NCI-H345 (cell line): ENCODE data around the gene TACR2.

ENCODE experiments used
- DNase-seq: peaks from one replicate; lab custom pipeline; 2025; lab: John Stamatoyannopoulos, UW

TACR2 gene

DNA sequence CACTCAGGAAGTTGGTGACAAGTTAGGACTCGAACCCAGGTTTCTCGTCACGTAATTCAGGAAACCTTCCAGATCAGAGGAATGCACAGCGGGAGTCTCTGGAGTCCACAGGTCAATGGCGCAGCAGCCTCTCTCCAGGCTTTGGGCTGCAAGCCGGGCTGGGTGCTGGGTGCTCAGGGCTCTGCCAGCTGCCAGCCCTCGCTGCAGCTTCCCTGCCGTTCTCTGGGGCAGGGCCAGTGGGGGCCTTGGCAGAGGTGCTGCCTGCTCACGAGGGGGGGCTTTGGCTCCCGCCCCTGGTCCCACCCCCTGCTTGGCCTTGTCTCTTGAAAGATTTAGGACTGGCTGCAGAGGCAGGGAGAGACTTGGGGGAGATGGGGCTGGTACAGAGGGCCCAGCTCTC lies at the start of gene TACR2:
Gene TACR2 (minus strand): TSS at position 224 of the 400 bp plus-strand sequence. CDS start 595 bp downstream, outside the sequence.
- DNase-seq: no peak

DNA sequence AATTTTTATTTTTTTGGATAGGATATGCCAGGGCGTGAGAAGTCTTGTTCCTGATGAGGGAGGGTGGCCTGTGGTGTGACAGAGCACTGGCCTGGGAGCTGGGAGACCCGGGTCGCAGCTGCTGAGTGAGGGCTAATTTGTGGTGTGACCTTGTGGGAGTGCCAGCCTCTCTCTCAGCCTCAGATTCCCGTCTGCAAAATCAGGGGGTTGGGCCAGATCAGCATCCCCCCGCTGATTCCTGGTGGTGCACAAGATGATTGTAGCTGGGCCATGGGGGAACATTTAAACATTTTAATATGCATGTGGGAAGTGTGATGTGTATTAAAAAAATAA lies 49.4 kb upstream of the TACR2 start:
- DNase-seq: no peak

DNA sequence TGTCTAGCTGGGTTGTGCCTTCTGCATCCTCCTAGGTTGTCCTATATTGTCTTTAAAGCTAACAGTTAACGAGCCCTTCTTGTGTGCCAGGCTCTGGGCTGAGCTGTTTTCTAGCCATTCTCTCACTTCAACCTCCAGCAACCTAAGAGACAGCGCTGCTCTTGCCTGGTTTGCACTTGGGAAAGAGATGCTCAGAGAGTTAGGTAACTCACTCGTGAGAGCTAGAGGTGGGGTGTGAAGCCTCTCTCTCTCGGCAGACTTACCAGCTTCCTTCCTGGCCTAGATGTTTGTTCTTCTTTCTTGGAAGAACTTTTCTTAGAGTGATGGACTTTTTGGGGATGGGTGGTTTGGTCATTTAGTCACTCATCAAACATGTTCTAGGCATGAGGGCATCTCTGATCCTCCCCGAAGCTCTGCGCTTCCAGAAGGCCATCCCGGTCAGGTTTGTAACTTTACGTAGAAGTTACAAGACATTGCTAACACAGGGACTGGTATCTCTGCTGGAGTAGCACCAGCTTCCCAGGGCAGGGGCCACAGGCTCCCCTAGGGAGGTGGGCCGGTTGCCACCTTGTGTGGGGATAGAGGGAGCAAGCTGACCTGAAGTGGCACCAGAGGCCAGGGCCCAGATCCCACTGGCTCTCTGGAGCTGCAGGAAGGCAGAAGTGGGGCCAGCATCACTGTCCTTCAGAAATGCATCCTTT lies 48.9 kb upstream of the TACR2 start:
- no peak for DNase-seq

DNA sequence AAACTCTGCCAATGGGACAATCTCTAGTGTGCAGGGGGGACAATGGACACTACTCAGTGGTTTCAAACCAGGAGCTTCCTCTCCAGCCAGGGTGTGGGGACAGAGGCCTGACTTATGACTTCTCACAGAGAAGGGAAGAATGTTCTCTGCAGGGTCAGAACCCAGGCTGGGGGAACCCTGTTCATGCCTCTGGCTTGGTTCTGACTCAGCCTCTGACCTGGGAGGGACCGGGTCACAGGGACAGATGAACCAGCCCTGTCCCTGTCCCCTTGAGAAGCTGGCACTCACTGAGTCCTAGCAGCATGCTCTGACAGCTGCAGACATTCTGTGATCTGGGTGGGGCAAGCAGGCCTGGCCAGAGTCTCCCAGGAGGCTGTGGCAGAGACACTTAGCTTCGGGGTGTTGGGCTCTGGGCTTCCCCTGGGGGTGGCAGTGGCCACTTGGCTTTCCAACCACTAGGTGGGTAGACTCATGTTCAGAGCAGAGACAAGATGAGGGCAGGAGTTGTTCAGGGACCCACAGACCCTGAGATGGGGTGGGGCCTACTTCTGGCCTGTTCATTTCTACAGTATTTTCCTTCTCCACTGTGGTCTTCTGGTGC lies 48.2 kb upstream of the TACR2 start:
- DNase-seq: no peak

DNA sequence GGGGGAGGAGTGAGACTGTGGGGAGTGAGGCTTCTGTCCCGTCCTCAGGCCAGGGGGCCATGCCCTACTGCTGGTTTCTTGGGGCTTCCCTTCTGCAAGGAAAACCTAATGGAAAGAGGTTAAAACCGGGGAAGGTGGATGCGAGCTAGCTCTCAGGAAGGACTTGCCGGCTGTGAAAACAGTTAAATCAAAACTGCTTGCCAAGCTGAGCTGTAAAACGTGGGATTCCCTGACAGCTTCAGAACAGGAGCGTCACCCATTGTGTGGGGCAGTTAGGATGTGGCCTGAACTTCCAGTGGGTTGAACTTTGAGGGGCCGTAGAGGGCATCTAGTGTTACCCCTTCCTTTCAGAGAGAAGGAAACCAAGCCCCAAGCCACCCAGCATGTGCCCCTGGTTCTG lies 47.7 kb upstream of the TACR2 start:
- DNase-seq: no peak

DNA sequence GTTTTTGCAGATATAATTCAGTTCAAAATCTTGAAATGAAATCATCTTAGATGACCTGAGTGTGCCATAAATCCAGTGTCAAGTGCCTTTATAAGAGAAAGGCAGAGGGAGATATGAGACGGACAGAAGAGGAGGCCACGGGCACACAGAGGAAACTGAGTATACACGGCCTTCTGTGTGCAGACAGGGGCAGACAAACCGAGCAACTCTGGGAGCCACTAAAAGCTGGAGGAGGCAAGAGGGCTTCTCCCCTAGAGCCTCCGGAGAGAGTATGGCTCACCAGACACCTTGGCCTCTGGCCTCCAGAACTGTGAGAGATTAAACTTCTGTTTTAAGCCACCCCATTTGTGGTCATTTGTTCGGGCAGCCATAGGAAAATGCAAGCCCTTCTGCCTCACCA lies 47.2 kb upstream of the TACR2 start:
- no peak for DNase-seq

DNA sequence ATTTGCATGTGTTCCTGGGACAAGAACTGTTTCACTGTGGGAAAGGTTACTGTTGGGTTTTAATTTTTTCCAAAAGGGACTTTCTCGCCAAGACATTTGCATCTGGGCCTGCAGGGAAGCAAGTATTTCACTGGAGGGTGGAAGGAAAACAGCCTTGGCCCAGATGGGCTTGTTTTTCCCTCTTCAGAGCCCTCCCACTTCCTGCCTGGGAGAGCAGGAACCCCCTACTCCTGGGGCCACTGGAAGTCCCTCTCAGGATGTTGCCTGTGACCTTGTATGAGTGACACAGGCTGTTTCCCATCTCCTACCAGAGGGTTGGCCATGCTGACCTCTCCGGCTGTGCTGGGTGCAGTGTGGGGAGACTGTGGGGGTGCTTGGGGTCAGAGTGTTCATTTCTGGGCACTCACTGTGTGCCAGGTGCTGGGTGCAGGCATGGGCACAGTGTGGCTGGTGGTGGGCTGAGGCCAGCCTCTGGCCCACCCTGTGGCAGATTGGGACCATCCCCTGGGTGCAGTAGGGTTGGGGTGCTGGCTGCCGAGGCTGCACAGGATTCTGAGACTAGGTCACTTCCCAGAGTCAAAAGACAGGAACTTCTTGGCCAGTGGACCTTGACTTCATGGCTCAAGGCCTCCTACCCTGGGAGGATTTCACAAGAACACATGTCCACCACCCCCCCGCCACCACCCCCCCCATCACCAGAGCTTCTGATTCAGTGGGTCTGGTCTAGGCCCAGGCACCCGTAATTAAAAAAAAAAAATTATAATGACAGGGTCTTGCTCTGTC lies 44.7 kb upstream of the TACR2 start:
- DNase-seq: no peak

DNA sequence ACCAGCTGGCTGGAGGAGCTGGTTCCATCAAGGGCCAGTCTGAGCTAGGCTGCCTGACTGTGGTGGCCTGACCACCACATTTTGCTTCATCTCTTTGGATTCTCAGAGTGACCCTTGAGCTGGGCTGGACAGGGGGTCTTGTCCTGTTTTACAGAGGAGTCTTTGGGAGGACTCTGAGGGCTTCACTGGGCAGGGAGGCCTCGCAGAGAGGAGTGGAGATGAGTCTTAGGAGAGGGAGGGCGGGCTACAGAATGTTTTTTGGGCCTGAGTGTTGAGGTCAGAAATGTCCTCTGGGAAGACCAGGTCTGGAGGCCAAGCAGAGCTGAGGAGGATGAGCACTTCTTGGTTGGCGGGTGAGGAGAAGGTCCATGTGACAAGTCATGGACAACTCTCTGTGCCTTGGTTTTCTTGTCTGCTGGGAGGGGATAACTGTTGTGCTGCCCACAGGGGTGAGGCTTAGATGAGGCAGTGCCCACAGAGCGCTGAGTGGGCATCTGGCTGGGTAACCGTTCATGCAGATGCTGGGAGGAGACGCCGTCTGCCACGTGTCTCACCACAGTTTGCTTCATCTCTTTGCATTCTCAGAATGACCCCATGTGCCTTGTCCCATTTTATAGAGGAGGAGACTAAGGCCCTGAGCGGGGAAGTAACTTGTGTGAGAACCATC lies 44.0 kb upstream of the TACR2 start:
- no peak for DNase-seq

DNA sequence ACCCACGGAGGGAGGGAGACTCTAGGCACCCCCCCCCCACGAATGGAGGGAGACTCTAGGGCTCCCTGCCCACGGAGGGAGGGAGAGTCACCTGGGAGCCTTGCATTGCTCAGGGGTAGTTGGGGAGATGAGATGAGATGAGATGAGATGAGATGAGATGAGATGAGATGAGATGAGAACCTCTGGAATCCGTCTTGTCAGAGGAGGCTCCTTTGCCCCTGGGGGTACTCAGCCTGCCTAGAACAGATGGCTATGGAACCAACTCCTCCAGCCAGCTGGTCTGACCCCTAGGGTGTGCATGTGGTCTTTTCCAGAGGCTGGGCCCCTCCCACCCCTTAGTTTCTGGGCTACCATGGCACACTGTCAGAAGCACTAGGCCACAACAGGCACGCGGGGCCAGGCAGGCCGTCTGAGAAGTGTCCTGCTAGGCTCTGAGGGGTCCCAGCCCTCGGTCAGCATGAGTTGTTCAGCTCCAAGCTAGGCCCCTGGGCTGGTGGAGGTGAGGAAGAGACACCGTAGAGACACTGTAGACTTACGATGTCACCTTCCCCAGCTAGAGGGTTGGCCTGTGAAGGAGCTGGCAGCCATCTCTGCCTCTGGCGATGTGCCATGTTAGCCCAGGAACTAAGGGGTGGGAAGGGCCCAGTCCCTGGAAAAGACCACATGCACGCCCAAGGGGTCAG lies 43.3 kb upstream of the TACR2 start:
- DNase-seq: no peak

DNA sequence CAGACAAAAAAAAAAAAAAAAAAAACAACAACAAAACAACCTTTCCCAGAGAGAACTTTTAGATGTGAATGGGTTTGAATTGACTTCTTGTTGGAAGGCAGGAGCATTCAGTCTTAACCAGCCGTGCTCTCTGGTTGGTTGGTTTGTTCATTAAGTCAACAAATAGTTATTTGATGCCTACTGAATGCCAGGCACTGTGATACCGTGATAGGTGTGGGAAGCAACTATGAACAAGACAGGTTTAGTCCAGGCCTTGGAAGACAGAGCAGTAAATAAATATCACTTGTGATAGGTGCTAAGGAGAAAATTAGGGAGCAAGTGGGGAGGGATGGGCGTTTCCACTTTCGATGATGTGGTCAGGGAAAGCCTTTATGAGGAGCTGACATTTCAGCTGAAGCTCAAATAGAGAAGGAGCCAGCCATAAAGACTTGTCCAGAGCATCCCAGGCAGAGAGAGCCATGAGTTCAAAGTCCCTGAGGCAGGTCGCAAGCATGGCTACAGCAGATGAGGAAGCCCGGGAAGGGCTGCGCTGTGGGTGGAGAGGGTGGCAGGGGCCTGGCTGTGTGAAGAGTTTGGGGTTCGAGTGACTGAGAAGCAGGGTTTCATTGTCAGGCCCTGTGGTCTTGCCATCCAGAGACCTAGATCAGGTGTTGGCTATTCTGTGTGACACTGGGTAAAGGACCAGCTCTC lies 42.5 kb upstream of the TACR2 start:
- DNase-seq: no peak

DNA sequence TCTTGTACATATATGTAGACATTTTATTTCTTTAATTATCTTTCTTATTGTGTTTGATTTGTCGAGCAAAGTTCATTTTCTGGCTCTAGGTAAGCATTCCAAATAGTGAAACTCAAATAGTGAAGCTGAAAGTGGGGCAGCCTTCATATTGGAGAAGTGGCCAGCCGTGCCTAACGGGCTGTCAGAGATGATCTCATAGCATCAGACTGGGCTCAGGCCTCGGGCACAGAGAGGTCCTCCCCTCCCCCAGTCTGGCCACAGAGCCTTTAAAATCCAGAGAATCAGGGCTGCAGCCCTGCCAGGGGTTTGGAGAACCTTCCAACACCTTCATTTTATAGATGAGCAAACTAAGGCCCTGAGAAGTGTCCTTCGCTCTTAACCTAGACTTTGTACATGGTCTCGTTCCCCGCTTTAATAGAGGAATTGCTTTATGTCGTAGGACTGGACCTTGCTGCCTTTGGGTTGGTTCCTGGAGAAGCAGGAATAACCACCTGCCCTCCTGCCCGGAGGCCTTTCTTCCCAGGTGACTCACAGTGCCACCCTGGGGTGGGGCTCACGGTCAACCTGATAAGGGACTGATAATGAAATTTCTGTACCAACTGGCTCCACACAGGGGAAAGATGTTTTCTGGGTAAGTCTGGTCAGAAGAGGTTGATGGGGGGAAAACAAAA lies 41.8 kb upstream of the TACR2 start:
- DNase-seq: no peak

DNA sequence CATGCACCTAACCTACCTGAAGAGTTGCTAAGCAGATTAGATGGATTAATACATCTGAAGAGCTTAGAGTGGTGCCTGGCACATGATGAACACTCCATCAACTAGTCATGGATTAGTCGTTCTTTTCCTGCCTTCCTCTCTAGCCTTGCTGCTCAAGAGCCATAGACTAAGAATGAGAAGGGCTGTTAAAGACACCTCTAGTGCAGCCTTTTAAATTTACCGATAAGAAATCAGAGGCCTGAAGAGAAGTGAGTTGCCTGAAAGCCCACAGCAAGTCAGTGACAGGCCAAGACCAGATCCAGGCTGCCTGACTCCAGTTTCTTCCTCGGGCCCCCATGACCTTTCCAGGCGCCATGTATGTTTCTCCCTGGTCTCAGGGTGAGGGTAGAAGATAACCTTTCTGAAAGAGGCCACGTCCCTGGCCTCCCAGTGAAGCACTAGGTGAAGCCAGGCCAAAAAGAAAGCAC lies 41.1 kb upstream of the TACR2 start:
- DNase-seq: no peak

DNA sequence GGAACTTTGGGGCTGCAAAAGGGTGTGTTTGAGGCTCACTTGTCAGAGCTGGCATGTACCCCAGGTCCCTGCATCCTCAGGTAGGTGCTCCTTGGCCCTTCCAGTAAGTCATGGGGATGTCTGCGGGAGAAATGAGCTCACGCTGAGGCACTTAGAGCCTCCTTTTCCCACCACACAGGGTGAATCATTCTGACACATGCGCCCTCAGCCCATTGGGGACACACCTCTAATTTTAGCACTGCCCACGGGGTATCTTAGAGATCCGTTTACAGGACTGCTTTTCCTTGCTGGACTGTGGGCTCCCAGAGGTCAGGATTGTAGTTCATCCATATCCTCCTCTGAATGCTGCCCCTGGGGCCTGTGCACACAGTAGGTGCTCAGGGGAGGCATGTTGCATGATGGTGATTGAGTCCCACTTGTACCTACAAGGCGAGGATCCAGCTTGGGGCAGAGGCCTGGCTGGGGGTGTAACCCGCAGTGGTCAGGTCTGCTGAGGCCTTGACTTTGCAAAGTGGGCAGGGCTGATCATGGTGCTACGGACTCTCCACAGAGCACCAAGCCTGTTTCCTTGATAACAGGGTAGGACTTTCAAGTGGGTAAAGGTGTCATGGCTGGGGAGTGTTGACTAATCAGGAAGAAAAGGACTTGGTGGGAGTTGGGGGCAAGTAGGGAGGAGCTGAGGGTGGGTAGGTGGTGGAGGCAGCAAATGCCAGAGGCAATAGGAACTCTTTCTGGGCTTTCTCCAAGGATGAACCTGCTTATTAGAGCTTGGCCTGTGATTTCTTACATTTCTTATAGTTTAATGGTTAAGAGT lies 40.4 kb upstream of the TACR2 start:
- no peak for DNase-seq

DNA sequence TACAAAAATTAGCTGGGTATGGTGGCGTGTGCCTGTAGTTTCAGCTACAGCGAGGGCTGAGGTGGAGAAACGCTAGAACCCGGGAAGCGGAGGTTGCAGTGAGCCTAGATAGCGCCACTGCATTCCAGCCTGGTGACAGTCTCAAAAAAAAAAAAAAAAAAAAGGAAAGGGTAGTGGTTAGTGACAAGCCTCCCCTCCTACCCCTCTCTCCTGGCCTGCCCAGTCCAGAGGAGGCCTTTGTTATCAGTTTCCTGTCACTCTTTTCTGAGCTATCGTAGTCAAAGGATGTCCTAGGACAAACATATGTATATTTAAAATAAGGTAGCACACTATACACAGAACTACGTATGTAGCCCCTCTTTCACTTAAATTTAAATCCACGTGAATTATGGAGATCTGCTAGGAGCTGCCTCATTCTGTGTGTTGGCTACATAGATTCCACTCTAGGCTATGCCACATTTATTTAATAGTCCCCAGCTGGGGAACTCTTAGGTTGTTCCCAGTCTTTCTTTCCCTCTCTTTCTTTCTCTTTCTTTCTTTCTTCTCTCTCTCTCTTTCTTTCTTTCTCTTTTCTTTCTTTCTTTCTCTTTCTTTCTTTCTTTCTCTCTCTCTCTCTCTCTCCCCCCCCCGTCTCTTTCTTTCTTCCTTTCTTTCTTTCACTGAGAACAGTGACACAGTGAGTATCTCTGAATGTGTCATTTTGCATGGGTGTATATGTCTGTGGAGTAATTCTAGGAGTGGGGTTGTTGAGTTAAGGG lies 38.5 kb upstream of the TACR2 start:
- DNase-seq: no peak

DNA sequence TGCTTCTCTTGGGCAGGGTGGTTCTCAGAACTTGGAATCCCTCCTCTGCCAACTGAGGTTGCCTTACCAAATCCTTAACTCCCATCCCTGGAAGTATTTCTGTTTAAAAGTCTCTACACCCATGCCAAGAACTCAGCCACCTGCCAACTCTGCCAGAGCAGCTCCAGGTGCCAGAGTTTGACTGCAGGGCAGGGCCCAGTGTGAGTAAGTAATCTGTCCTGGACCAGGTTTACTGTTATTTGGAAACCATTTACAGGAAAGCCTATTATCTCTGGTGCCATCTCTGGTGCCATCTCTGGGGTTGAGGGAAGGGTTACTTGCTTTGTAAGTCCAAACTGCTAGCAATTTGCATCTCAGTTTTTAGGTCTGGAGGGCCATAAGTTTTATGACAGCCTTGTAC lies 37.1 kb upstream of the TACR2 start:
- no peak for DNase-seq

DNA sequence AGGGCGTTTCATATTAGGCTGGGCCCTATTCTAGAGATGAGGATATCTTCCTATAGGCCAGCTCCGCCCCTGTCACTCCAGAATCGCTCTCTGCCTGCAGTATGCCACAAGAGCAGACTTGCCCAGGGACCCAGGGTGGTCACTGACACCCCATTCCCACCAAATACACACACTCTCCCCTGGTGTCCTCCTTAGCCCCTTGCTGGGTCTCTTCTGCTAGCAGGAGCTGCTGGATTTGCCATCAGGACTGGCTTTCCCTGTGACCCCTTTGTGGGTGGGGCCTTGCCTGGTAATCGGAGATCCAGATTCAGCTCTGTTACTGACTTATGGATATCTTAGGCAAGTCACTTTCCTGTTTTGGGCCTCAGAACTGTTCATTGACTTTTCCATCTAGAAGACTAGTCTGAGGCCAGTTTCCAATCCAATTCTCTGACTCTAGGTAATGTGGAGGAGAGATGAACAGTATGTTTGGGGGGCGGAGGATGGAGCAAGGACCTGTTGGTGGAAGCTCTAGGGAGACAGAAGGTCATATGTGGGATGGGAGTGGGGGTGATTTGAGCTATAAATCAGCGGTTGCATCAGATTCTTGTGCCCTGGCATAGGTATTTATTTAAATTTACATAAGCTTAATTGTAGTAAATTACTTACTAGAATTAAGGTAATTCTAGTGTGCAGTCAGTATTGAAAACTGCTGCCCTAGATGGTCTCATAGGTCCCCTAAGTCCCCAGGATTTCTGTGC lies 36.1 kb upstream of the TACR2 start:
- DNase-seq: no peak

DNA sequence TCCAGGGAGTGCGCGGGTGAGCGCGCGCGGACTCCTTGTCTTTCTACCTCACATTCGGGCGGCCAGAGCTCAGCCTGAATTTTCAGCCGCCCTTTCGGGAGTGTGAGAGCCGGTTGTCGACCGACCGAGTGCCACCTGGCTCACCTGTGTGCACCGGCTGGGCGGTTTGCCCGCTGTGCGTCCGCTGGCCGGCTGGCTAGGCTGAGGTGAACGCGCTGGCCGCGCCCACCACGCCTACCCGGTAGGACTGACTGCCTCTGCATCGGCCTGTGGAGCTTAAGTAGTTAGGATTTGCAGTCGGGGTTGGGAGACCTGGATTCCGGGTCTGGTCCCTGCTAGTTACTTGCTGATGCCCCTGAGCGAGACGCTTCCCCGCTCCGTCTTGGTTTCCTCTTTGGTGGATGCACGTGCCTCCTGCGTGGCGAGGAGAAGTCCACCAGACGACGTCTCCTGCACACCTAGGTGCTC lies 35.1 kb upstream of the TACR2 start:
- DNase-seq: peak; percentile 46

DNA sequence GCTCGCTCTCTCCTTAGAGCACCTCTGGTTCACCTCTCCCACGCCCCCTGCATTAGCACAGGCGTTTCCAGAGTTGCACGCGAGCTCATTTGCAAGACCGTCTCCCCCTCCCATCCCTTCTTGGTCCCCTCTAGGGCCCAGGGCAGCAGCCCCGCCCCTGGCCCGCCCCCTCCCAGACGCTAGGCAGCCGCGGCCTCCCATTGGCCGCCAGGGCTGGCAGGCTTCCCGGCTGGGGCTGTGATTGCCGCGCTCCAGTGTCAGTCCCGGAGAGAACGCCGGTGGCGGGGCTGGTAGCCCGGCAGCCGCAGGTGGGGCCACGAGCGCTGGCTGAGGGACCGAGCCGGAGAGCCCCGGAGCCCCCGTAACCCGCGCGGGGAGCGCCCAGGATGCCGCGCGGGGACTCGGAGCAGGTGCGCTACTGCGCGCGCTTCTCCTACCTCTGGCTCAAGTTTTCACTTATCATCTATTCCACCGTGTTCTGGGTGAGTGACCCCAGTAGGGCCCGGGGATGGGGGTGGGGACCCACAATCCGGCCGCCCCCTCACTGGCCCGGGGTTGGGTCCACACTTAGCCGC lies 34.6 kb upstream of the TACR2 start, which contains the start of gene TSPAN15:
Gene TSPAN15 (plus strand): TSS at position 257 of the 575 bp plus-strand sequence. CDS start 130 bp downstream, at position 387.
- DNase-seq: peak; percentile 89
